Posterior vena cava (tissue), 2 donors: ENCODE measurements around the gene OPN5. TPM values are rescaled to one million over a fixed set of nuclear protein-coding genes. Genes with fewer than 3 reads are reported as not detected.
"Not testable (repeated sequence)": the region's sequence is repeated elsewhere in the genome, so short reads cannot be mapped to it uniquely, and the experiment has no call there.

Experiments
- DNase-seq: peaks from one replicate; pipeline ENCODE4 v3.0.0-alpha.2; 2020; ENCODE audit warnings: low spot score
- intact Hi-C, 2 donors: fragments of 100-400 bp; cut with DNase I; formaldehyde crosslinking; loops; one replicate each; pipeline versions ENCODE4 v1.14.1 to v1.14.2; 2022 to 2023
- long read RNA-seq, 2 donors: library from polyadenylated mRNA; unstranded; transcript quantifications; one replicate each; pipeline ENCODE4 v2.0.0, GENCODE V29; 2020 to 2021
- total RNA-seq, 2 donors: library from RNA; stranded (reverse); fragmentation: NEBNext Ultra II Directional; extraction: Animal tissue kit (Norgen Biotek cat#: 25700); gene quantifications; one replicate each; pipeline ENCODE4 v1.2.1, GENCODE V29; 2021
- donor health status: DM: yes; HTN: yes; CAD: no.
- donor health status: DM: yes; HTN: yes; CAD: no.

Gene OPN5, protein sequence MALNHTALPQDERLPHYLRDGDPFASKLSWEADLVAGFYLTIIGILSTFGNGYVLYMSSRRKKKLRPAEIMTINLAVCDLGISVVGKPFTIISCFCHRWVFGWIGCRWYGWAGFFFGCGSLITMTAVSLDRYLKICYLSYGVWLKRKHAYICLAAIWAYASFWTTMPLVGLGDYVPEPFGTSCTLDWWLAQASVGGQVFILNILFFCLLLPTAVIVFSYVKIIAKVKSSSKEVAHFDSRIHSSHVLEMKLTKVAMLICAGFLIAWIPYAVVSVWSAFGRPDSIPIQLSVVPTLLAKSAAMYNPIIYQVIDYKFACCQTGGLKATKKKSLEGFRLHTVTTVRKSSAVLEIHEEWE
- total RNA-seq = not detected
- long read RNA-seq, donor 1 = 0 reads
- long read RNA-seq, donor 2 = 0 reads

DNA sequence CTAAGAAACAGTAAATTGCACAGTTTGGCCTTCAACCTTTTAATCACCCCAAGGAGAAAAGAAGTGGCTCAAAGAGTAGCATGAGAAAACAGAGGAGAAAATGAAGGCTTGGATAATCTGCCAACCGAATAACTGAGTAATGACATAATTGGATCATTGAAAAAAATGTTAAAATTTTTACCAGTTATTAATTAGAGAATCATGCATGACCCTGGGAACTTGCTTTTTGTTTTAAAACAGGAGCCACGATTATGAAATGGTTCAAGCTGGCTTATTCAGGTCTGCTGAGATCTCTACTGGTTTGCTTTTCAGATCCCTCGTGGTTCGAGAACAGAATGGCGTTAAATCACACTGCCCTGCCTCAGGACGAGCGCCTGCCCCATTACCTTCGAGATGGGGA lies at the start of gene OPN5:
Gene OPN5, plus strand, starts transcription at position 301 of the 400 bp plus-strand sequence. Its CDS starts 35 bp downstream, at position 336.
- no peak for DNase-seq
- intact Hi-C loops = loop anchor here in 1 of 2 donors (10.0 kb wide), 1 partner anchor 157 kb away; no protein-coding TSS in a partner anchor

DNA sequence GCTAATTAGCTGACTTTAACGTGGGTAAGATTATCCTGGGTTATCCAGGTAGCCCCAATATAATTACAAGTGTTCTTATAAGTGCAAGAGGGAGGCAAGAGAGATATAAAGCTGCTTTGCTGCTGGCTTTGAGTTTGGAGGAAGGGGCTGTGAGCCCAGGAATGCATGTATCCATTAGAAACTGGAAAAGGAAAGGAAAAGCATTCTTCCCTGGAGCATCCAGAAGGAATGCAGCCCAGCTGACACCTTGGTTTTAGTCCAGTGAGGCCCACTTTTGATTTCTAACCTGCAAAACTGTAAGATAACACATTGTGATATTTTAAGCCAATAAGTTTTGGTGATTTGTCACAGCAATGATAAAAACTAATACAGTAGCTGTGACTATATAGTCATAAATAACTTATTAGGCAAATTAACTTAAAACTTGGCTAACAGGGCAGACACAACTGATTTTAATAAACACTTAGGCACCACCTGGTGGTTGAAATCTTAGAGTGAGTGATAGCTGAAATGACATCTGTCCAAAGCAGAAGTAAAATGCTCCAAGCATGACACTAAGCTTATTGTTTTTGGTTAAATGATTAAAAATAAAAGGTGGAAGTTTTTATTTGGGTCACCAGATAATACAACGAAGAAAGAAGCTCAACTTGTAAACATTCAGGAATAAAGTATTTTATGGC lies 47.8 kb upstream of the OPN5 start:
- DNase-seq = no peak
- intact Hi-C loops = no loop called here

DNA sequence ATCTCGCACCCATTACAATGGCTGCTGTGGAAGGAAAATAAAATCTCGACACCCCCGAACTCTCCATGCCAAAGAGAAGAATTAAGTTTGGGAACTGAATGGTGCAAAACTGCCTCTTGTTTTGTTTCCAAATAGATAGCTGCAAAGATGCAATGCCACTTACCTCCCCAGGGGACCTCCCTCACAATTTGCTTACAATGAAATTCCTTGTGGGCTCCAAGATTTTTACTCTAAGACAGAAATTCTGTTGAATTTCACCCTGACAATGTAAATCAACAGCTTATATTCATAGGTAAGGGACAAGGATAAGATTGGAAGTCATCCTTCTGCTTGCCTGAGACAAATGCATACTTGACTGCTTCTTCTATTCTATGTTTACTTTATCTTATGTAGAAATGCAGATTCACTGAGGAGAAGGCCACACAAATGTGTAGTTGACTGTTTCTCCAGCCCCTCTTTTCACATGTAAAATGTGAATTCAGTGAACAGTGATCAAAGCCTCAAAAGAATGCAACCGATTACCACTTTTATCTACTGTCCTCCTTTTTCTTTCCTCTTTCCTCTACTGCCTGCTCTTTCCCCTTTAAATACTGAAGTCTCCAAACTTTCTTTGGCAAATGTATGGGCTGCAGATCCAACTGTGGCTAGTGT lies 46.9 kb upstream of the OPN5 start:
- no peak for DNase-seq
- intact Hi-C loops = no loop called here

DNA sequence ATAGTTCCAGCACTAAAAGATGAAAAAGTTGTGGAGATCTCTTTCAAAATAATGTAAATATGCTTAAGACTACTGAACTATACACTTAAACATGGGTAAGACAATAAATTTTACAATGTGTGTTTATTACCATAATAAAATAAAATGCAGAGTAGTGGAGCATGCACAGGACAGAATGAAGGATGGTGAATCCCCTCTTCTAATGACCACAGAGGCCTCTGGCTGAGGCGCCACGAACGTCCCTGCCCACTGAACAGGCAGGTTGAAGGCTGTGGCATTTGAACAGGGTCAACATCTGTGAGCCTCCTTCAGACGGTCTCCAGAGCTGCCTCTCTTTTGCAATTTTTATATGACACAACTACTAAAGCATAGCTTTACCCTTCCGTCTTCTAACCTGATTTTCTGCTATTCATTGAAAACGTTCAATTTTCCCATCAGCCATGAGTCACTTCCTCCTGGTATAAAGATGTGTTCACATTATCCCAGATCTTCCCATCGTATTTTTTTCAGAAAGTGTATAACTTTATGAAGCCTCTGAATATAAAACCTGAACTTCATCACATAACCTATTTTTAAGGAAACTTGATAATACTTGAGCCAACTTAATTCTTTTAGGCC lies 45.6 kb upstream of the OPN5 start:
- intact Hi-C loops = no loop called here
- no peak for DNase-seq

DNA sequence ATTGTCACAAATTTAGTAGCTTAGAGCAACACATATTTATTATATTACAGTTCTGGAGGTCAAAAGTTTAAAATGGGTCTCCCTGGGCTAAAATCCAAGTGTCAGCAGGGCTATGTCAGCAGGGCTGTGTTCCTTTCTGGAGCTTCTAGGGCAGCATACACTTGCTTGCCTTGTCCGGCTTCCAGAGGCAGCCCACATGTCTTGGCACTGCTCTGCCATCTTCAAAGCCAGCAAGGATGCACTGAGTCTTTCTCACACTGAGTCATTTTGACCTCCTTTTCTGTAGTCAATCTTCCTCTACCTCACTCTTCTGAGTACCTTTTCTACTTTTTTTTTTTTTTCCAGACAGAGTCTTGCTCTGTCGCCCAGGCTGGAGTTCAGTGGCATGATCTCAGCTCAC lies 44.4 kb upstream of the OPN5 start:
- intact Hi-C loops = no loop called here
- DNase-seq = no peak

- no peak for DNase-seq
- intact Hi-C loops = no loop called here
Measured at GRCh38 chr6:47740714-47741113, 41.1 kb upstream of the OPN5 start.

GRCh38 chr6:47741807-47742206 lies 40.0 kb upstream of the OPN5 start:
- no peak for DNase-seq
- intact Hi-C loops = no loop called here

GRCh38 chr6:47743744-47744143 lies 38.1 kb upstream of the OPN5 start:
- DNase-seq = no peak
- intact Hi-C loops = no loop called here

GRCh38 chr6:47745269-47745668 lies 36.6 kb upstream of the OPN5 start:
- DNase-seq, intact Hi-C loops: not testable (repeated sequence)

DNA sequence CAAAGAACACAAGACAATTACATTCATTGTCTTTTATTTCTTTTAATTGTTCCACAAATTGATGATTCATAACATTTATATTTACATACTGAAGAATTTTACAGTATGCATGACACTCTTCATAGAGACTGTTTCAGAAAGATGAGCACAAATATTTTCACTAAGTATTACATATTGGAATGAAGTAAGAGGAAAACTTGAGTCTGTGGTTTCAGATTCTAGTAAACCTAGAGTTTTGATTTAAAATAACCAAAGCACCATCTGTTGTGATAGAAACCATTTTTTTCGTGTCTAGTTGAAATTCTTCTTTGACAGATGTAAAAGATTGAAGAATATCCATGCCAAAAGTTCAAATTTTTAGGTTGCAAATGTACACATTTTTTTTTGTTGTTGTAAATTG lies 32.1 kb upstream of the OPN5 start:
- intact Hi-C loops = no loop called here
- DNase-seq = no peak

- no peak for DNase-seq
- intact Hi-C loops = no loop called here
Measured at GRCh38 chr6:47752801-47753200, 29.0 kb upstream of the OPN5 start.

- DNase-seq = no peak
- intact Hi-C loops = no loop called here
Measured at GRCh38 chr6:47759364-47759763, 22.5 kb upstream of the OPN5 start.

- intact Hi-C loops = no loop called here
Measured at GRCh38 chr6:47762502-47762901, 19.3 kb upstream of the OPN5 start.

GRCh38 chr6:47766445-47766844 lies 15.4 kb upstream of the OPN5 start:
- no peak for DNase-seq
- intact Hi-C loops = no loop called here

More at GRCh38 chr6:47762502-47762901, 19.3 kb upstream of the OPN5 start:
- no peak for DNase-seq

DNA sequence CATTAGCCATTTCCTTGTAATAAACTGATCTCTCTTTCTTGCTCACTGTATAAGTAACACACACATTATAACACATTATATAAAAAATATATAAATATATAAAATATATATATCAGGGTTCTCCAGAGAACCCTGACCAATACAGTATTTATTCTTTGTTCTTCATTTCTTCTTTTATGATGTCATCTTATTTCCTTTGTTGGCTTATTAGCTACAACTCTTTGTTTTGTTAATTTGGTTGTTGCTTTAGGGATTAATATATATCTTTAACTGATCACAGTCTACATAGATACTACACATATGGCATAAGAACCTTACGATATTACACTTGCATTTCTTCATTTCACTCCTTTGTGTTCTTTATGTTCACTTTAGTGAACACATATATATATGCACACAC lies 14.7 kb upstream of the OPN5 start:
- intact Hi-C loops = no loop called here
- DNase-seq = no peak

DNA sequence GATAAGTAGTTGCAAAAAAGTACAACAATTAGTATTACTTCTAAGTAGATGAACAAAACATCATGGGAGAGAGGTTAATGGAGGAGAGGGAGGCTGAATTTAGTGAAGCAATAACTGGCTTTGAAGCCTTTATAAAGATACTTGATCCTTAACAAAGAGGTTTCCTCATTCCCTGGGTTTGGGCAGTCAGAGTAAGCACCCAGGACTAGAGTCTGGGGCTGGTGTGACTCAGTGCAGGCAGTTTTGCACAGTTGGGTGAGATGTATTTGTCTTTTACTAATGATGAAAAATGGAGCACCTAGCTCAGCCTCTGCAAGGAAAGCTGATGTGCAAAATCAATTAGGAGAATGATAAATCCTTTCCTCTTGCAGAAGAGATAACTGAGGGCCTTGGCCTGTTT lies 11.8 kb upstream of the OPN5 start:
- intact Hi-C loops = no loop called here
- DNase-seq = no peak

GRCh38 chr6:47772359-47772758 lies 9.5 kb upstream of the OPN5 start:
- intact Hi-C loops = no loop called here
- DNase-seq = no peak

DNA sequence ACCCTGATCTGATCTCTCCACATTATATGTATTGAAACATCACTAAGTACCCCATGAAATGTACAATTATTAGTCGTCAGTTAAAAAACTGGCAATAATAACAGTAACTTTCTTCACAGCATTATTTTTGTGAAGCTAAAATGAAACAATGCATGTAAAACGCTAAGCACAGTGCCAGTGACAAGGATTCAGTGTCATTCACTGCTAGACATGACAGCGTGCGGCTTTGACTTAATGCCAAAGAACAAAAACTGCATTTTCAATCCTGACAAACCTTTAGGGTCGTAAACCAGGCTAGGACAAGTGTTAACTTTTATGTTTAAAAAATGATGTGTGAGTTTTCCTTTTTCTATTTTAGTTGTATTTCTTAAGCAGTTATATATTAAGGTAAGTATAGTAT lies 8.8 kb upstream of the OPN5 start:
- no peak for DNase-seq
- intact Hi-C loops = no loop called here

- no peak for DNase-seq
- intact Hi-C loops = loop anchor here in 1 of 2 donors (10.0 kb wide), 1 partner anchor 156 kb away; no protein-coding TSS in a partner anchor
Measured at GRCh38 chr6:47780510-47781356, 1.1 kb upstream of the OPN5 start.
